ENCODE results near the gene NELL1.

DNA sequence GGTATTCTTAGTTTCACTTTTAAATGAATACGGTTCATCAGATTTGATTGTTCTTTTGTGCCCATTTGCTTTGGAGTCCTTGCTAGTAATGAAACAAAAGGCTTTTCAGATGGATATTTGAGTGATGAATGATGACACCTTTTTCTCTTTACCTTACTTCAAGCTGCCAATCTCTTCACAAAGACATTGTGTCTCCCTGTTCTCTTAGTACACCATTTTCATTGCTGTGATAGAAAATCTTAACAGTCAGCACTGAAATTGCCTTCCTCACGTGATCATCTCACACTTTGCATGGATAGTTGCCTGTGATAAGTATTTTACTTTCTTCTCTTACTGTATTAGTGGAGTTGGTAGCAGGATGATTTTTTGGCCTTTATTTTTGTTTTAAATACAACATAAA is 396.6 kb downstream of the NELL1 start:
- TF ChIP-seq, protein P1, sequence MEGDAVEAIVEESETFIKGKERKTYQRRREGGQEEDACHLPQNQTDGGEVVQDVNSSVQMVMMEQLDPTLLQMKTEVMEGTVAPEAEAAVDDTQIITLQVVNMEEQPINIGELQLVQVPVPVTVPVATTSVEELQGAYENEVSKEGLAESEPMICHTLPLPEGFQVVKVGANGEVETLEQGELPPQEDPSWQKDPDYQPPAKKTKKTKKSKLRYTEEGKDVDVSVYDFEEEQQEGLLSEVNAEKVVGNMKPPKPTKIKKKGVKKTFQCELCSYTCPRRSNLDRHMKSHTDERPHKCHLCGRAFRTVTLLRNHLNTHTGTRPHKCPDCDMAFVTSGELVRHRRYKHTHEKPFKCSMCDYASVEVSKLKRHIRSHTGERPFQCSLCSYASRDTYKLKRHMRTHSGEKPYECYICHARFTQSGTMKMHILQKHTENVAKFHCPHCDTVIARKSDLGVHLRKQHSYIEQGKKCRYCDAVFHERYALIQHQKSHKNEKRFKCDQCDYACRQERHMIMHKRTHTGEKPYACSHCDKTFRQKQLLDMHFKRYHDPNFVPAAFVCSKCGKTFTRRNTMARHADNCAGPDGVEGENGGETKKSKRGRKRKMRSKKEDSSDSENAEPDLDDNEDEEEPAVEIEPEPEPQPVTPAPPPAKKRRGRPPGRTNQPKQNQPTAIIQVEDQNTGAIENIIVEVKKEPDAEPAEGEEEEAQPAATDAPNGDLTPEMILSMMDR (IDR thresholded peaks at IDR 0.05 in 8 of 11, conservative IDR thresholded peaks at IDR 0.05 in 3 of 11): no peak
- no peak for TF ChIP-seq POLR2A (IDR thresholded peaks at IDR 0.05)
- TF ChIP-seq POLR2AphosphoS5 (IDR thresholded peaks at IDR 0.05): no peak

Measured in spleen (tissue), 7 donors.